Heart left ventricle (tissue), 13 donors: ENCODE data around the gene PLA2G4D.

Experiments used
- POLR2A ChIP-seq, 2 donors: fragments of 450-650 bp; IDR thresholded peaks; one replicate each; pipeline ENCODE4 v1.6.1; 2017; ENCODE audit warnings: antibody characterized with exemption in 2 of 2, mild to moderate bottlenecking in 2 of 2, moderate library complexity in 2 of 2
- TF ChIP-seq, protein P1 (sequence below), 12 donors: fragments of 200-600 bp; sonication (generic) in 4 of 12; IDR thresholded peaks; one replicate each; pipeline versions ENCODE4 v1.5.0 to v1.8.0; 2018 to 2022; ENCODE audit warnings: antibody characterized with exemption in 12 of 12, mild to moderate bottlenecking in 5 of 12
- donor health status: ischemic (EF 13 %, LVEDD 7.1; RV severe dilation, severe dysfunction).
- donor health status: DM: no; HTN: yes; CAD: no.
- donor health status: DM: no; HTN: no; CAD: no.
- donor health status: ischemic (EF 25% LVEDD 6.9; RV normal size, moderate dysfunction).
- donor health status: ischemic (EF 25% LVEDD 5.7; RV mildly dilated, moderate dysfunction).
- donor health status: ischemic (EF 35%, LVEDD 5.7; RV mildly dilated, moderate dysfunction).
- donor health status: nonischemic (EF 11% LVEDD 7.7; RV severe dilation, severe dysfunction).
- donor health status: DM: yes; HTN: yes; CAD: no.
- donor health status: PGD.
- donor health status: ischemic (EF 29% LVEDD 5.4; RV normal size, mild dysfunction).
- donor health status: nonischemic (EF 23%, LVEDD 6.1; RV moderate dilation, normal function).

DNA sequence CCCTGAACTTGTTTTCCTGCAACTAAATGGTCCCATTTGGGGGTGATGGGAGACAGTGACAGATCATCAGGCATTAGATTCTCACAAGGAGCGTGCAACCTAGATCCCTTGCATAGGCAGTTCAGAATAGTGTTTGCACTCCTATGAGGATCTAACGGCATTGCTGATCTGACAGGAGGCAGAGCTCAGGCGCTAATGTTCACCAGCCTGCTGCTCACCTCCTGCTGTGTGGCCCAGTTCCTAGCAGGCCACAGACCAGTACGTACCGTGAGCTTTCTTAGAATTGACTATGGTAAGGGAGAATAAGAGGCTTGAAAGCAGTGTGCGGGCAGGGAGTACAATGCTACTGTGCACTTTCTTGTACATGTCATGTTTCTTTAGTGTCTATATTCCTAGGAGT, 56.0 kb downstream of the PLA2G4D start:
- no peak for TF ChIP-seq POLR2A (IDR thresholded peaks at IDR 0.05)
- TF ChIP-seq, protein P1, sequence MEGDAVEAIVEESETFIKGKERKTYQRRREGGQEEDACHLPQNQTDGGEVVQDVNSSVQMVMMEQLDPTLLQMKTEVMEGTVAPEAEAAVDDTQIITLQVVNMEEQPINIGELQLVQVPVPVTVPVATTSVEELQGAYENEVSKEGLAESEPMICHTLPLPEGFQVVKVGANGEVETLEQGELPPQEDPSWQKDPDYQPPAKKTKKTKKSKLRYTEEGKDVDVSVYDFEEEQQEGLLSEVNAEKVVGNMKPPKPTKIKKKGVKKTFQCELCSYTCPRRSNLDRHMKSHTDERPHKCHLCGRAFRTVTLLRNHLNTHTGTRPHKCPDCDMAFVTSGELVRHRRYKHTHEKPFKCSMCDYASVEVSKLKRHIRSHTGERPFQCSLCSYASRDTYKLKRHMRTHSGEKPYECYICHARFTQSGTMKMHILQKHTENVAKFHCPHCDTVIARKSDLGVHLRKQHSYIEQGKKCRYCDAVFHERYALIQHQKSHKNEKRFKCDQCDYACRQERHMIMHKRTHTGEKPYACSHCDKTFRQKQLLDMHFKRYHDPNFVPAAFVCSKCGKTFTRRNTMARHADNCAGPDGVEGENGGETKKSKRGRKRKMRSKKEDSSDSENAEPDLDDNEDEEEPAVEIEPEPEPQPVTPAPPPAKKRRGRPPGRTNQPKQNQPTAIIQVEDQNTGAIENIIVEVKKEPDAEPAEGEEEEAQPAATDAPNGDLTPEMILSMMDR (IDR thresholded peaks at IDR 0.05) = no peak
